Measurements from ENCODE around the gene CDK5. TPM values are rescaled to one million over a fixed set of nuclear protein-coding genes. Genes with fewer than 3 reads are reported as not detected.
A peak's percentile ranks its signal among the peaks of the same experiment; 100 is the strongest.
"Not testable (repeated sequence)": the region's sequence is repeated elsewhere in the genome, so short reads cannot be mapped to it uniquely, and the experiment has no call there.

The CDK5 gene
- total RNA-seq, 3 donors from 2014 or later, result 5.2 to 8.8 (median 8.6) TPM

DNA sequence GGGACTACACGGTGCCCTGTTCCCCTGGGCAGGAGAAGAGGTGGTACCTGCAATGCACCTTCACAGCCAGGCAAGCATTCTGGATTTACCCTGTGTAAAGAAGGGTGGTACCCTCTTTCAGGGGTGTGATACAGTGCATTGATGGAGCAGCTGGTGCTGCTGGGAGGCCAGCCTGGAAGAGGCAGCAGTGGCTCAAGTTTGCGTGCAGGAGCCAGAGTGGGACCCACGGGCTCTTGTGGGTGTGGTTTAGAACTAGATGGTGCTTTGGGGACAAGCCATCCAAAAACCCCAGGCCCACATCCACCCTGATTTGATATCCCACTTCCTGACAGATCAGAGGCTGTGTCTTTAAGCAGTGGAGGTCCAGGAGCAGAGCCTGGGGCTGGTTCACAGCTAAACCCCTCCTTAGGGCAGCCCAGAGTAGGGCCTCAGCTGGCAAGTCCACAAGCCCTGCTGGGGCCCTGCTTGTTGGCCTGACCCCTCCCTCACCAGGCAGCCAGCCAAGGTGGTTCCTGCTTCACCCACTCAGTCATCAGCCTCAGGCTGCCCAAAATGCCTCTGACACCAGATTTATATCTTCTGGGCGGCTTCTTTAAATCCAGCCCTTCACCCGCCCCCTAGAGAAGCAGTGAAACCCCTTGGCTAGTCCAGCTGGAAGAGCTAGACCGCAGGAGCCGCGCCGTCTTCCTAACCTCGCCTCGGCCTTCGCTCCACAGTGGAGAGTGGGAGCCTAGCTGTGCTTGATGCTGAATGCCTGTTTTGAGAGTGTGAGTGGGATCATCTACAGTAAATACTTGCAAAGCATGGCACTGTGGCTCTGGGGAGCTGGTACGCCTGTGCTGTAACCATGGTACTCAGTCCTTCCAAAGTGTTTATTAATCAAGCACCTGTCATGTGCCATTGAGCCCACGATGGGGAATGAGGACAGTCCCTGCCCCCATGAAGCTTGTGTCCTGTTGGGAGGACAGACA is 10.8 kb downstream of the CDK5 start:
- DNase-seq (ENCODE audit: low spot score in 2 of 2), result no peak
- peak overlapping the region in 1 of 2 donors; percentile 7 for H3K27ac ChIP-seq
- TF ChIP-seq POLR2A (IDR thresholded peaks at IDR 0.05) (no peak), POLR2AphosphoS5 (IDR thresholded peaks at IDR 0.05) (no peak)
- TF ChIP-seq, protein P1, sequence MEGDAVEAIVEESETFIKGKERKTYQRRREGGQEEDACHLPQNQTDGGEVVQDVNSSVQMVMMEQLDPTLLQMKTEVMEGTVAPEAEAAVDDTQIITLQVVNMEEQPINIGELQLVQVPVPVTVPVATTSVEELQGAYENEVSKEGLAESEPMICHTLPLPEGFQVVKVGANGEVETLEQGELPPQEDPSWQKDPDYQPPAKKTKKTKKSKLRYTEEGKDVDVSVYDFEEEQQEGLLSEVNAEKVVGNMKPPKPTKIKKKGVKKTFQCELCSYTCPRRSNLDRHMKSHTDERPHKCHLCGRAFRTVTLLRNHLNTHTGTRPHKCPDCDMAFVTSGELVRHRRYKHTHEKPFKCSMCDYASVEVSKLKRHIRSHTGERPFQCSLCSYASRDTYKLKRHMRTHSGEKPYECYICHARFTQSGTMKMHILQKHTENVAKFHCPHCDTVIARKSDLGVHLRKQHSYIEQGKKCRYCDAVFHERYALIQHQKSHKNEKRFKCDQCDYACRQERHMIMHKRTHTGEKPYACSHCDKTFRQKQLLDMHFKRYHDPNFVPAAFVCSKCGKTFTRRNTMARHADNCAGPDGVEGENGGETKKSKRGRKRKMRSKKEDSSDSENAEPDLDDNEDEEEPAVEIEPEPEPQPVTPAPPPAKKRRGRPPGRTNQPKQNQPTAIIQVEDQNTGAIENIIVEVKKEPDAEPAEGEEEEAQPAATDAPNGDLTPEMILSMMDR (IDR thresholded peaks at IDR 0.05), result no peak
- no peaks in the 10 kb centered on the region for H3K36me3 ChIP-seq
- no peak overlapping the region for H3K4me3 ChIP-seq
- no peaks in the 10 kb centered on the region for H3K27me3 ChIP-seq
- H3K9me3 ChIP-seq, result no peaks in the 10 kb centered on the region
- peaks cover 0 to 9% of the 10 kb centered on the region in 2 donors for H3K4me1 ChIP-seq
- intact Hi-C loops (cut with DNase I; ENCODE audit: low total_unique reads), result no loop called here

DNA sequence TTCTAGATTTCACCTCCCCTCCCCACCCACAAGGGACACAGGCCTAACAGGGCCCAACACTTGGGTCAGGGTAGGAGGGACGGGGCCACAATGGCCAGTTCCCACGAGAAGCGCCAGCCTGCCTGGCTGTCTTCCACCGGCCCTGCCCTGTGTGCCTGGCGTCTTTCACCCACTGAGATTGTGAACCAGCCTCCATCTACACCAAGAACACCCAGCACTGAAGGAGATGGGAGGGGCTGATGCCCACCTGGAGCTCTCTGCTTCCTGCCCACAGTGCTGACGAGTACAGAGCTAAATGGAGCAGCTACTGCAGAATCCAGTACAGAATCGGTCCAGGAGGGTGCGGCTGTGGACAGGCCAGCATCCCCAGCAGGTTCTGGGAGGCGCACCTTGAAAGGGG is 11.7 kb downstream of the CDK5 start:
- DNase-seq (ENCODE audit: low spot score in 2 of 2), result no peak
- Histone ChIP-seq H3K27me3 (no peaks in the 10 kb centered on the region), H3K4me3 (no peak overlapping the region), H3K36me3 (no peaks in the 10 kb centered on the region), H3K4me1 (peaks cover 0 to 8% of the 10 kb centered on the region in 2 donors), H3K9me3 (no peaks in the 10 kb centered on the region), H3K27ac (no peak overlapping the region)
- TF ChIP-seq POLR2A (IDR thresholded peaks at IDR 0.05) (no peak), POLR2AphosphoS5 (IDR thresholded peaks at IDR 0.05) (no peak)
- TF ChIP-seq, protein P1 (IDR thresholded peaks at IDR 0.05), result no peak
- intact Hi-C loops (cut with DNase I; ENCODE audit: low total_unique reads), result loop anchor here (1.0 kb wide), 1 partner anchor 51 kb away; no protein-coding TSS in a partner anchor

DNA sequence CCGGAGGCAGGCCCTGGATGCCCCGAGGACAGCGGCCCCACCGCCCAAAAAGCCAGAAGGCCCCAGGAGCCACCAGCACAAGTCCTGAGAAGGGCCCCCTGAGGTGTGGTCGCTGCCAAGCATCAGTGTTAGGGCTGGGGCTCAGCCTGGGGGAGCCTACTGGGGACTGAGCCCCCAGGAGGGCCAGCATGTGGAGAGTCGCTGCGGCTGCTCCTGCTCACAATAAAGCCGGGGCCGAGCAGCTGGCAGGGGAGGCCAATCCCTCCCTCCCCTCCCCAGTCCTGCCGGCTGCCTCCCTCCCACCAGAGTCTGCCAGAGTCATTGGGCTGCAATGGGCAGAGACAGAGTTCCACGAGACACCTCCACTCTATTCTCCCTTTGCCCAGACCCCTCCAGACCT is 12.4 kb downstream of the CDK5 start:
- no peak overlapping the region for H3K27ac ChIP-seq
- H3K27me3 ChIP-seq, result no peaks in the 10 kb centered on the region
- DNase-seq (ENCODE audit: low spot score in 2 of 2), result no peak
- peaks cover 0 to 6% of the 10 kb centered on the region in 2 donors for H3K4me1 ChIP-seq
- intact Hi-C loops (cut with DNase I; ENCODE audit: low total_unique reads), result loop anchor here (1.0 kb wide), 1 partner anchor 50 kb away; no protein-coding TSS in a partner anchor
- TF ChIP-seq POLR2AphosphoS5 (IDR thresholded peaks at IDR 0.05) (no peak), POLR2A (IDR thresholded peaks at IDR 0.05) (no peak)
- TF ChIP-seq, protein P1 (IDR thresholded peaks at IDR 0.05), result no peak
- H3K36me3 ChIP-seq, result no peaks in the 10 kb centered on the region
- H3K9me3 ChIP-seq, result no peaks in the 10 kb centered on the region
- H3K4me3 ChIP-seq, result no peak overlapping the region

DNA sequence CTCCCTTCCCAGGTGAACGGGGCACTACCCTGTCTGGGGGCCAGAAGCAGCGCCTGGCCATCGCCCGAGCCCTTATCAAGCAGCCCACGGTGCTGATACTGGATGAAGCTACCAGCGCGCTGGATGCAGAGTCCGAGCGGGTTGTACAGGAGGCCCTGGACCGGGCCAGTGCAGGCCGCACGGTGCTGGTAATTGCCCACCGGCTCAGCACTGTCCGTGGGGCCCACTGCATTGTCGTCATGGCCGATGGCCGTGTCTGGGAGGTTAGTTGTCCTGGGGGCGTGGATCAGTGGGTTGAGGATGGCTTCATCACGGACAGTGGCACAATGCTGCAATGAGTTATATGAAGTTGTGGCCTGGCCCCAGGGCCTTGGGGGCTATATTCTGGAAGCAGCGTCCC is 13.7 kb downstream of the CDK5 start:
- intact Hi-C loops (cut with DNase I; ENCODE audit: low total_unique reads), result no loop called here
- Histone ChIP-seq H3K9me3 (no peaks in the 10 kb centered on the region), H3K27me3 (no peaks in the 10 kb centered on the region), H3K4me1 (peaks cover 0 to 6% of the 10 kb centered on the region in 2 donors), H3K4me3 (no peak overlapping the region), H3K27ac (no peak overlapping the region), H3K36me3 (no peaks in the 10 kb centered on the region)
- DNase-seq (ENCODE audit: low spot score in 2 of 2), result no peak
- TF ChIP-seq POLR2A (IDR thresholded peaks at IDR 0.05), result no peak
- TF ChIP-seq, protein P1 (IDR thresholded peaks at IDR 0.05), result no peak

DNA sequence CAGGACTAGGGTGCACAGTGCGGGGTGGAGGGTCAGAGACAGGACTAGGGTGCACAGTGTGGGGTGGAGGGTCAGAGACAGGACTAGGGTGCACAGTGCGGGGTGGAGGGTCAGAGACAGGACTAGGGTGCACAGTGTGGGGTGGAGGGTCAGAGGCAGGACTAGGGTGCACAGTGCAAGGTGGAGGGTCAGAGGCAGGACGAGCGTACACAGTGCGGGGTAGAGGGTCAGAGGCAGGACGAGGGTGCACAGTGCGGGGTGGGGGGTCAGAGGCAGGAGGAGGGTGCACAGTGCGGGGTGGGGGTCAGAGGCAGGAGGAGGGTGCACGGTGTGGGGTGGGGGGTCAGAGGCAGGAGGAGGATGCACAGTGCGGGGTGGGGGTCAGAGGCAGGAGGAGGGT is 14.2 kb downstream of the CDK5 start:
- H3K4me3 ChIP-seq; DNase-seq (ENCODE audit: low spot score in 2 of 2); intact Hi-C loops (cut with DNase I; ENCODE audit: low total_unique reads); H3K4me1 ChIP-seq; H3K9me3 ChIP-seq; H3K27me3 ChIP-seq; H3K36me3 ChIP-seq; H3K27ac ChIP-seq: not testable (repeated sequence)

Data from breast epithelium (tissue), 4 donors.